Suprapubic skin (tissue), 4 donors: ENCODE data around the gene RPH3AL. TPM values are rescaled to one million over a fixed set of nuclear protein-coding genes. Genes with fewer than 3 reads are reported as not detected.

Experiments used
- DNase-seq, 2 donors: peaks; one replicate each; pipeline ENCODE4 v3.0.0-alpha.2; 2019; ENCODE audit warnings: low spot score in 2 of 2
- H3K27ac ChIP-seq: fragments of 200-600 bp; sonication (generic); one replicate; pipeline ENCODE4 v1.5.1; 2019
- H3K27me3 ChIP-seq: fragments of 200-600 bp; sonication (generic); one replicate; pipeline ENCODE4 v1.5.1; 2019
- H3K36me3 ChIP-seq: fragments of 200-600 bp; sonication (generic); one replicate; pipeline ENCODE4 v1.5.1; 2019
- H3K4me1 ChIP-seq: fragments of 200-600 bp; sonication (generic); one replicate; pipeline ENCODE4 v1.5.1; 2019
- H3K4me3 ChIP-seq: fragments of 200-600 bp; sonication (generic); one replicate; pipeline ENCODE4 v1.5.1; 2019; ENCODE audit warnings: mild to moderate bottlenecking
- H3K9me3 ChIP-seq: fragments of 200-600 bp; sonication (generic); one replicate; pipeline ENCODE4 v1.5.1; 2019
- EP300 ChIP-seq: sonication (generic); formaldehyde crosslinking; IDR thresholded peaks from one replicate; pipeline ENCODE4 v1.6.1; 2017; ENCODE audit warnings: antibody characterized with exemption
- POLR2A ChIP-seq, 2 donors: fragments of 450-650 bp; IDR thresholded peaks; one replicate each; pipeline ENCODE4 v1.6.1; 2017; ENCODE audit warnings: antibody characterized with exemption in 2 of 2, mild to moderate bottlenecking in 2 of 2, moderate library complexity in 2 of 2
- POLR2AphosphoS5 ChIP-seq, 3 donors: sonication (generic); formaldehyde crosslinking; IDR thresholded peaks; one replicate each; pipeline ENCODE4 v1.6.1; 2017; ENCODE audit warnings: antibody characterized with exemption in 3 of 3
- WGBS: methylation state at CpG from one replicate; pipeline ENCODE4 v1.1.5; 2018; 5-methylcytosine and 5-hydroxymethylcytosine counted together
- total RNA-seq, 4 donors: library from RNA; depleted of rRNA; stranded (reverse); fragments of >200 nt; gene quantifications; one replicate each; pipeline ENCODE4 v1.1.0, GENCODE V29; 2016
- TF ChIP-seq, protein P1 (sequence below), 2 donors: fragments of 200-600 bp in 1 of 2; fragments of 450-650 bp in 1 of 2; sonication (generic) in 1 of 2; IDR thresholded peaks; one replicate each; pipeline ENCODE4 v1.5.1; 2016 to 2019; ENCODE audit warnings: antibody characterized with exemption in 2 of 2, mild to moderate bottlenecking in 1 of 2, moderate library complexity in 1 of 2

RPH3AL gene
- total RNA-seq, 4 donors from 2014 or later: 1.7 to 39.5 (median 10.9) TPM

- peak; percentile 83 to 89 for DNase-seq
- Histone ChIP-seq H3K4me1 (peaks cover 16% of the 10 kb centered on the region), H3K27me3 (no peaks in the 10 kb centered on the region), H3K4me3 (peak overlapping the region; percentile 67), H3K9me3 (no peaks in the 10 kb centered on the region), H3K36me3 (no peaks in the 10 kb centered on the region), H3K27ac (peak overlapping the region; percentile 63)
- 19% methylated on average over 6 of the region's 57 CpGs for WGBS
- TF ChIP-seq, protein P1, sequence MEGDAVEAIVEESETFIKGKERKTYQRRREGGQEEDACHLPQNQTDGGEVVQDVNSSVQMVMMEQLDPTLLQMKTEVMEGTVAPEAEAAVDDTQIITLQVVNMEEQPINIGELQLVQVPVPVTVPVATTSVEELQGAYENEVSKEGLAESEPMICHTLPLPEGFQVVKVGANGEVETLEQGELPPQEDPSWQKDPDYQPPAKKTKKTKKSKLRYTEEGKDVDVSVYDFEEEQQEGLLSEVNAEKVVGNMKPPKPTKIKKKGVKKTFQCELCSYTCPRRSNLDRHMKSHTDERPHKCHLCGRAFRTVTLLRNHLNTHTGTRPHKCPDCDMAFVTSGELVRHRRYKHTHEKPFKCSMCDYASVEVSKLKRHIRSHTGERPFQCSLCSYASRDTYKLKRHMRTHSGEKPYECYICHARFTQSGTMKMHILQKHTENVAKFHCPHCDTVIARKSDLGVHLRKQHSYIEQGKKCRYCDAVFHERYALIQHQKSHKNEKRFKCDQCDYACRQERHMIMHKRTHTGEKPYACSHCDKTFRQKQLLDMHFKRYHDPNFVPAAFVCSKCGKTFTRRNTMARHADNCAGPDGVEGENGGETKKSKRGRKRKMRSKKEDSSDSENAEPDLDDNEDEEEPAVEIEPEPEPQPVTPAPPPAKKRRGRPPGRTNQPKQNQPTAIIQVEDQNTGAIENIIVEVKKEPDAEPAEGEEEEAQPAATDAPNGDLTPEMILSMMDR (IDR thresholded peaks at IDR 0.05): peak; percentile 22 to 74
- TF ChIP-seq POLR2AphosphoS5 (IDR thresholded peaks at IDR 0.05) (no peak), POLR2A (IDR thresholded peaks at IDR 0.05) (no peak), EP300 (no peak)
Measured at GRCh38 chr17:386141-386876, 33.7 kb upstream of the RPH3AL start.

- H3K27ac ChIP-seq: peak overlapping the region; percentile 63
- no peaks in the 10 kb centered on the region for H3K36me3 ChIP-seq
- no peaks in the 10 kb centered on the region for H3K9me3 ChIP-seq
- peak overlapping the region; percentile 67 for H3K4me3 ChIP-seq
- H3K27me3 ChIP-seq: no peaks in the 10 kb centered on the region
- no peak for DNase-seq
- TF ChIP-seq POLR2AphosphoS5 (IDR thresholded peaks at IDR 0.05): no peak
- no peak for TF ChIP-seq EP300
- no peak for TF ChIP-seq POLR2A (IDR thresholded peaks at IDR 0.05)
- TF ChIP-seq, protein P1 (IDR thresholded peaks at IDR 0.05): no peak
- H3K4me1 ChIP-seq: peaks cover 16% of the 10 kb centered on the region
- WGBS: no CpG with 5 or more reads among the region's 42 CpGs
Measured at GRCh38 chr17:385836-386140, 33.2 kb upstream of the RPH3AL start.

DNA sequence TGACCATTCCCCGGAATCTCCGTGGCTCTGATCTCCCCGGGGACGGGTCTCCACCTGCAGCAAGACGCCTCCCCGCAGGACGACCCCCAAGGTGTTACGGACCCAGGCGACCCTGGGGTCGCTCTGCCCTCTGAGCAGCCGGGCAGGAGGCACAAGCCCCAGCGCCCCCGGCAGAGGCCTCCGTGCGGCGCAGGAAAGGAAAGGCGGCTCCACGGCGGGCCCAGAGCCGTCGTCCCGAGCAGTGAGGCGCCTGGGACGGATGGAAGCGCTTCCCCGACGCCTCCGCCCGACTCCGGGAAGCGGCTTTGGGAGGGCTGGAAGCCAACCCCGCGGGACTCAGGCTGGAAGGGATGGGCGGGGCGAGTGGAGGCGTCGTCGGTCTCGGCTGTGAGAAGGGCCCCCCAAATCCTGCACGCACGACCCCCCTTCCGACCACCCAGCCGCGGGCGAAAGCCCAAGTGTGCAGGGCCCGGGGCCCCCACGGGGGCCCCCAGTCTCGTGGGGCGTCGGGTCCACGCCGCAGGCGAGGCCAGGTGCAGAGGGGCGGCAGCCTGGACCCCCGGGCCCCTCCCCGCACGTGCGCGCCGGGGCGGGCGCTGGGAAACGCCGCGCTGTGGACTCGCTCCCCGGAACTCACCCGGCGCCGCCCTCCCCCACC, 32.7 kb upstream of the RPH3AL start:
- Histone ChIP-seq H3K27me3 (no peaks in the 10 kb centered on the region), H3K4me3 (peak overlapping the region; percentile 67), H3K9me3 (no peaks in the 10 kb centered on the region), H3K27ac (peak overlapping the region; percentile 63), H3K4me1 (peaks cover 16% of the 10 kb centered on the region), H3K36me3 (no peaks in the 10 kb centered on the region)
- TF ChIP-seq, protein P1 (IDR thresholded peaks at IDR 0.05): no peak
- TF ChIP-seq POLR2A (IDR thresholded peaks at IDR 0.05) (no peak), EP300 (no peak), POLR2AphosphoS5 (IDR thresholded peaks at IDR 0.05) (no peak)
- no CpG with 5 or more reads among the region's 70 CpGs for WGBS
- DNase-seq: peak in 1 of 2 donors; percentile 74

GRCh38 chr17:384622-385177, 32.1 kb upstream of the RPH3AL start:
- no peaks in the 10 kb centered on the region for H3K27me3 ChIP-seq
- no peaks in the 10 kb centered on the region for H3K9me3 ChIP-seq
- no peaks in the 10 kb centered on the region for H3K36me3 ChIP-seq
- WGBS: 57% methylated on average over 21 of the region's 37 CpGs
- no peak for TF ChIP-seq POLR2A (IDR thresholded peaks at IDR 0.05)
- no peak for TF ChIP-seq POLR2AphosphoS5 (IDR thresholded peaks at IDR 0.05)
- no peak for DNase-seq
- peaks cover 21% of the 10 kb centered on the region for H3K4me1 ChIP-seq
- no peak overlapping the region for H3K27ac ChIP-seq
- H3K4me3 ChIP-seq: peak overlapping the region; percentile 67

DNA sequence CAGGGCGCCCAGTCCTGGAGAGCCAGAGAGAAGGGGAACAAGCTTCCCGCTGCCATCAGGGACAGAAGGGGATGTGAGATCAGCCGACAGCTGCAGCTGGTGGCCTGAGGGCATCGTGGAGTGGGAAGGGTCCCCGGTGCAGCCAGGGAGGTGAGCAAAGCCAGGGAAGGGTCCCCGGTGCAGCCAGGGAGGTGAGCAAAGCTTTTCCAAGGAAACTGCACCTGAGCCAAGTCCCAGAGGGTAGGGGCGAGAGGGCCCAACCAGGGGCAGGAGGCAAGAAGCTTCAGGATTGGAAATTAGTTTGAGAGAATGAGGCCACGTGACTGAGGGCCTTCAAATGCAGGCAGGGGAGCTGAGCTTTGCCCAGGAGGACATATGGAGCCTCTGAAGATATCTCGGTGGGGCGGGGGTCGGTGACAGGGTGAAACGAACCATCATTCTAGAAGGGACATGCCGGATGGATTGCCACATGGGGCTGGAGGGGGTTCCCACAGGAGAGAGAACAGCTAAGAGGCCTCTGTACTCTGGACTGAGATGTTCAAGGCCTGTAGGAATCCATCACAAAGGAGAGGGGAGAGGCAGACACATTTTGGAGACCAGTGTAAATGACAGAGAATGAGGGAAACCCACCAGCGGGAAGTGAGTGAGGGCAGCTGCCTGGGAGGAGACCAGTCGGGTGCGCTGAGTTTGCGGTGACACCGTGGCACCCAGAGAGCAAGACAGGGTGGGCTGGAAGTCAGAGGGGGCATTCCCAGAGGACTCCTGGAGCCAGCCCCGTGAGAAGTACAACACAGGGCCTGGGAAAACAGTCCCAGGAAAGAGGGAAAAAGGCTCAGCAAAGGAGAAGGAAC, 31.4 kb upstream of the RPH3AL start:
- WGBS: 75% methylated on average over 19 of the region's 19 CpGs
- DNase-seq: no peak
- no peak for TF ChIP-seq POLR2AphosphoS5 (IDR thresholded peaks at IDR 0.05)
- TF ChIP-seq EP300: no peak
- TF ChIP-seq, protein P1 (IDR thresholded peaks at IDR 0.05): no peak
- TF ChIP-seq POLR2A (IDR thresholded peaks at IDR 0.05): no peak
- no peaks in the 10 kb centered on the region for H3K36me3 ChIP-seq
- no peaks in the 10 kb centered on the region for H3K27me3 ChIP-seq
- no peak overlapping the region for H3K27ac ChIP-seq
- peaks cover 26% of the 10 kb centered on the region for H3K4me1 ChIP-seq
- no peaks in the 10 kb centered on the region for H3K9me3 ChIP-seq
- no peak overlapping the region for H3K4me3 ChIP-seq
